ENCODE data around the gene CST3. TPM values are rescaled to one million over a fixed set of nuclear protein-coding genes. Genes with fewer than 3 reads are reported as not detected.

CST3 gene
- total RNA-seq, 6 donors from 2014 or later: 201 to 1,402 (median 970) TPM

DNA sequence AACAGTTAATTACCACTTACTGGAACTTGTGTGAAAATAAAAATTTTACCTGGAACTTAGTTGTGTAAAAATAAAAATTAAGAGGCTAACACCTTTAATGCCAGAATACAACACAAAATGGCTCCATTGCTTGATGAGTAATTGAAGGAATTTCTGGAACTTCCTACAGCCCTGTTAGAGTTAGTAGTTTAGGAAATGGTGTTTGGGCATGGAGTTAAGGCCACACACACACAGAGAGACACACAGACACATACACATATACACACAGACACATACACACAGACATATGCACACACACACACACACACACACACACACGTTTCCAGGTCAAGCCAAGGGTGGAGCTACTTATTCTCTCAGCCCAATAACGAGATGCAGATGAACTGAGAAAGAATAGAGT, 20.6 kb upstream of the CST3 start:
- Histone ChIP-seq H3K4me1 (peaks cover 10 to 19% (median 18%) of the 10 kb centered on the region in 4 donors), H3K27me3 (no peaks in the 10 kb centered on the region), H3K36me3 (no peaks in the 10 kb centered on the region), H3K9me3 (no peaks in the 10 kb centered on the region), H3K27ac (no peak overlapping the region), H3K4me3 (no peak overlapping the region)
- TF ChIP-seq CTCF (IDR thresholded peaks at IDR 0.05) (no peak), POLR2AphosphoS5 (IDR thresholded peaks at IDR 0.05) (no peak), EP300 (IDR thresholded peaks at IDR 0.05) (no peak)
- ATAC-seq (ENCODE audit: low FRiP score in 2 of 2): no peak
- DNase-seq: no peak
- WGBS, 2 donors: 72 to 82% methylated on average over 2 of the region's 2 CpGs

DNA sequence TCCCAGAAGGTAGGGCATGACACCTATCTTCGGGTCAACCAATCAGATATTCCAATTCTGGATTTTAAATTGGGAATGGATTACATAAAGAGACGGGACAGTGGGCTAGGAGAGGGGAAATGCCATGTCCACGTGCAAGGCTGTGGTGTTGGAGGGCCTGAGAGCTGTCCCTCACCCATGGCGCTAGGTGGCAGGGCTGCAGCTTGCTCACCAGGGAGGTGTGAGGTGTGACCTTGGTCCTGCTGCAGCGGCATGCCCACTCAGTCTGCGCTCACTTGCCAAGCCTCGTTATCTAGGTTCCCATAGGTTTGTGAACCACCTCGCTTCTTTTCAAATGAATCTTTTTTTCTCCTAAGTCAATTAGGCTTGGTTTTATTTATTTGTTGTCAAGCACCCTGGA, 19.4 kb upstream of the CST3 start:
- H3K27ac ChIP-seq: no peak overlapping the region
- WGBS, 2 donors: 73 to 80% methylated on average over 8 of the region's 8 CpGs
- H3K4me3 ChIP-seq: no peak overlapping the region
- ATAC-seq (ENCODE audit: low FRiP score in 2 of 2) (no peak), DNase-seq (no peak)
- H3K9me3 ChIP-seq: no peaks in the 10 kb centered on the region
- H3K36me3 ChIP-seq: no peaks in the 10 kb centered on the region
- H3K27me3 ChIP-seq: no peaks in the 10 kb centered on the region
- TF ChIP-seq POLR2AphosphoS5 (IDR thresholded peaks at IDR 0.05): no peak
- no peak for TF ChIP-seq CTCF (IDR thresholded peaks at IDR 0.05)
- H3K4me1 ChIP-seq: peaks cover 10 to 19% (median 18%) of the 10 kb centered on the region in 4 donors

- TF ChIP-seq POLR2AphosphoS5 (IDR thresholded peaks at IDR 0.05) (no peak), CTCF (IDR thresholded peaks at IDR 0.05) (no peak), EP300 (IDR thresholded peaks at IDR 0.05) (no peak), POLR2A (IDR thresholded peaks at IDR 0.05) (no peak)
- WGBS, 2 donors: 64 to 79% methylated on average over 9 to 10 of the region's 10 CpGs
- Histone ChIP-seq H3K27ac (peak overlapping the region; percentile 20 to 73 (median 48)), H3K27me3 (no peaks in the 10 kb centered on the region), H3K9me3 (no peaks in the 10 kb centered on the region), H3K4me3 (peak overlapping the region in 2 of 4 donors; percentile 21 to 29), H3K36me3 (no peaks in the 10 kb centered on the region), H3K4me1 (peaks cover 10 to 19% (median 18%) of the 10 kb centered on the region in 4 donors)
- no peak for DNase-seq
- ATAC-seq (ENCODE audit: low FRiP score in 2 of 2): peak in 1 of 2 donors; percentile 52
Observed at GRCh38 chr20:23656372-23656771, 18.6 kb upstream of the CST3 start.

DNA sequence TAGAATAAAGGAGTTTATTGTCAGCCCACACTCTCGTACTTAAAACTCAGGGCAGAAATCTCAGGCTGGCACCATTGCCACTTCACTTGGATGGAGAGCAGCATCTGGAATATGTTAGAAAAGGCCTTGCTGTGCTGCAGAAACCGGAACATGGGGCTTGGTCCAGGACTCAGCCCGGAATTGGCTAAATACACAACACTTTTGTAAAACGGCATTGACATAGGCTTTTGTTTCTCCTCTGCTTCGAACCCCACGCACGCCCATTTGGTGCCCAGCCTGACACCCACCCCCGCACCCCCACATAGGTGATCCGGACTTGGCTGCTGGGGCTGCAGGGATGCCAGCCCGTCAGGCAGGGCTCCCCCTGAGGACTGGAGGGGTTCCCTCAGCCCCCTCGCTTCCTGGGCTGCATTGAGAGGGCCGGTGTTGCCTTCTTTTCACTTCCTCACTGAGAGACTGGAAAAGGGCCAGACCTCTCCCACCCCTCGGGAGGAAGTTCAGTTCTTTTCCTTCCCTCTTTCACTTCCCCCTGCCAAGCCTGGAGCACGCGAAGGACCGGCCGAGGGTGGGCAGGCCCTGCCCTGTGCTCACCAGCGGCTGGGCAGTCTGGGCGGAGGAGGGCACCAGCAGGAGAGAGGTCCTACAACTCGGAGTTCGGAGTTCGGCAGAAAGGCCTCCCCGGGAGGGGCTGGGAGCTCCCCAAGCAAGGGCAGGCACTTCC, 17.9 kb upstream of the CST3 start:
- ATAC-seq (ENCODE audit: low FRiP score in 2 of 2) (peak; percentile 87 to 92), DNase-seq (peak; percentile 68 to 87)
- Histone ChIP-seq H3K27ac (peak overlapping the region; percentile 20 to 73 (median 48)), H3K36me3 (no peaks in the 10 kb centered on the region), H3K4me3 (peak overlapping the region in 3 of 4 donors; percentile 11 to 29 (median 21)), H3K27me3 (no peaks in the 10 kb centered on the region), H3K9me3 (no peaks in the 10 kb centered on the region), H3K4me1 (peaks cover 10 to 19% (median 18%) of the 10 kb centered on the region in 4 donors)
- WGBS, 2 donors: 22 to 23% methylated on average over 14 to 16 of the region's 23 CpGs
- no peak for TF ChIP-seq CTCF (IDR thresholded peaks at IDR 0.05)
- no peak for TF ChIP-seq EP300 (IDR thresholded peaks at IDR 0.05)
- TF ChIP-seq POLR2A (IDR thresholded peaks at IDR 0.05): no peak
- no peak for TF ChIP-seq POLR2AphosphoS5 (IDR thresholded peaks at IDR 0.05)

- ATAC-seq (ENCODE audit: low FRiP score in 2 of 2) (no peak), DNase-seq (no peak)
- WGBS, 2 donors: 34 to 51% methylated on average over 4 of the region's 4 CpGs
- no peak overlapping the region for H3K27ac ChIP-seq
- no peak overlapping the region for H3K4me3 ChIP-seq
- no peaks in the 10 kb centered on the region for H3K36me3 ChIP-seq
- H3K27me3 ChIP-seq: no peaks in the 10 kb centered on the region
- H3K9me3 ChIP-seq: no peaks in the 10 kb centered on the region
- TF ChIP-seq CTCF (IDR thresholded peaks at IDR 0.05) (no peak), POLR2AphosphoS5 (IDR thresholded peaks at IDR 0.05) (no peak), EP300 (IDR thresholded peaks at IDR 0.05) (no peak), POLR2A (IDR thresholded peaks at IDR 0.05) (no peak)
- peaks cover 10 to 19% (median 18%) of the 10 kb centered on the region in 4 donors for H3K4me1 ChIP-seq
Observed at GRCh38 chr20:23654717-23655116, 17.0 kb upstream of the CST3 start.
